H9 (cell line): ENCODE measurements around the gene MRPL39. TPM values are rescaled to one million over a fixed set of nuclear protein-coding genes. Genes with fewer than 3 reads are reported as not detected.

Source experiments
- DNase-seq: peaks from one replicate; pipeline ENCODE4 v3.0.0-alpha.2; 2017
- H2AFZ ChIP-seq: one replicate; pipeline ENCODE4 v1.6.1; 2013; ENCODE audit warnings: mild to moderate bottlenecking, low read length, control low read depth, moderate library complexity
- H2AK5ac ChIP-seq: 2 replicates; pipeline ENCODE4 v1.6.1; 2013; ENCODE audit warnings: low read length, control low read depth, mixed read lengths; ENCODE audit not compliant: insufficient read length
- H2BK120ac ChIP-seq: one replicate; pipeline ENCODE4 v1.6.1; 2013; ENCODE audit warnings: low read depth, mild to moderate bottlenecking, low read length, control low read depth, inconsistent platforms; ENCODE audit not compliant: poor library complexity, severe bottlenecking
- H2BK12ac ChIP-seq: 2 replicates; pipeline ENCODE4 v1.6.1; 2013; ENCODE audit warnings: low read length, control low read depth, mixed read lengths, low read depth; ENCODE audit not compliant: insufficient read length
- H2BK15ac ChIP-seq: 2 replicates; pipeline ENCODE4 v1.6.1; 2013; ENCODE audit warnings: low read depth, low read length, control low read depth
- H2BK20ac ChIP-seq: one replicate; pipeline ENCODE4 v1.6.1; 2013; ENCODE audit warnings: low read depth, mild to moderate bottlenecking, low read length, control low read depth, inconsistent platforms; ENCODE audit not compliant: poor library complexity, severe bottlenecking
- H2BK5ac ChIP-seq: 2 replicates; pipeline ENCODE4 v1.6.1; 2013; ENCODE audit warnings: low read length, control low read depth, mixed read lengths; ENCODE audit not compliant: insufficient read length
- H3K14ac ChIP-seq: 2 replicates; pipeline ENCODE4 v1.6.1; 2013; ENCODE audit warnings: low read length, control low read depth; ENCODE audit not compliant: insufficient read depth
- H3K18ac ChIP-seq: 2 replicates; pipeline ENCODE4 v1.6.1; 2013; ENCODE audit warnings: low read depth, mild to moderate bottlenecking, mixed read lengths, low read length, control low read depth; ENCODE audit not compliant: insufficient read length
- H3K23ac ChIP-seq: 2 replicates; pipeline ENCODE4 v1.6.1; 2013; ENCODE audit warnings: low read length, control low read depth, mixed read lengths, low read depth; ENCODE audit not compliant: insufficient read length
- H3K23me2 ChIP-seq: 2 replicates; pipeline ENCODE4 v1.6.1; 2013; ENCODE audit warnings: low read depth, mild to moderate bottlenecking, mixed read lengths, low read length, control low read depth; ENCODE audit not compliant: insufficient read length, poor library complexity, severe bottlenecking
- H3K27ac ChIP-seq: 2 replicates; pipeline ENCODE4 v1.5.1; 2013; ENCODE audit warnings: low read length, control low read depth, mixed read lengths, low read depth; ENCODE audit not compliant: insufficient read length
- H3K27me3 ChIP-seq: 2 replicates; pipeline ENCODE4 v1.6.1; 2013; ENCODE audit warnings: low read length, control low read depth, inconsistent platforms; ENCODE audit not compliant: insufficient read depth
- H3K4ac ChIP-seq: 2 replicates; pipeline ENCODE4 v1.6.1; 2013; ENCODE audit warnings: low read depth, mild to moderate bottlenecking, control low read depth, inconsistent platforms, low read length, moderate library complexity
- H3K4me1 ChIP-seq: 2 replicates; pipeline ENCODE4 v1.6.1; 2013; ENCODE audit warnings: low read length, control low read depth, inconsistent platforms; ENCODE audit not compliant: insufficient read depth
- H3K4me2 ChIP-seq: 2 replicates; pipeline ENCODE4 v1.6.1; 2013; ENCODE audit warnings: low read length, control low read depth, mixed read lengths; ENCODE audit not compliant: insufficient read length, insufficient read depth
- H3K56ac ChIP-seq: 2 replicates; pipeline ENCODE4 v1.6.1; 2013; ENCODE audit warnings: low read depth, mild to moderate bottlenecking, mixed read lengths, low read length, control low read depth; ENCODE audit not compliant: insufficient read length
- H3K79me1 ChIP-seq: 2 replicates; pipeline ENCODE4 v1.6.1; 2013; ENCODE audit warnings: low read depth, mild to moderate bottlenecking, moderate library complexity, low read length, control low read depth, inconsistent platforms; ENCODE audit not compliant: insufficient read depth, poor library complexity, severe bottlenecking
- H3K79me2 ChIP-seq: 2 replicates; pipeline ENCODE4 v1.6.1; 2013; ENCODE audit warnings: low read length, control low read depth, inconsistent platforms; ENCODE audit not compliant: insufficient read depth
- H3K9ac ChIP-seq: 2 replicates; pipeline ENCODE4 v1.6.1; 2013; ENCODE audit warnings: low read length, control low read depth, mixed read lengths; ENCODE audit not compliant: insufficient read length; ENCODE audit errors: extremely low read depth
- H3K9me3 ChIP-seq: one replicate; pipeline ENCODE4 v1.6.1; 2013; ENCODE audit warnings: low read depth, low read length, inconsistent platforms; ENCODE audit not compliant: control insufficient read depth
- H3T11ph ChIP-seq: one replicate; pipeline ENCODE4 v1.6.1; 2013; ENCODE audit warnings: mild to moderate bottlenecking, low read length, control low read depth, inconsistent platforms
- H4K20me1 ChIP-seq: one replicate; pipeline ENCODE4 v1.6.1; 2013; ENCODE audit not compliant: control insufficient read depth, insufficient read length, insufficient read depth
- H4K5ac ChIP-seq: 2 replicates; pipeline ENCODE4 v1.6.1; 2013; ENCODE audit warnings: low read depth, mild to moderate bottlenecking, mixed read lengths, low read length, control low read depth; ENCODE audit not compliant: insufficient read length
- H4K8ac ChIP-seq: replicated peaks from 2 replicates; pipeline ENCODE4 v1.6.1; 2013; ENCODE audit warnings: low read length, control low read depth, mixed read lengths, low read depth; ENCODE audit not compliant: insufficient read length
- H4K91ac ChIP-seq: 2 replicates; pipeline ENCODE4 v1.6.1; 2013; ENCODE audit warnings: low read depth, mild to moderate bottlenecking, moderate library complexity, mixed read lengths, low read length, control low read depth; ENCODE audit not compliant: insufficient read length
- H3K27ac Mint-ChIP-seq, 3 experiments: 2 replicates in 2 of 3; 3 replicates in 1 of 3; pipeline ENCODE4 v1.8.0; 2020 to 2021; ENCODE audit warnings: mixed read lengths in 3 of 3, mild to moderate bottlenecking in 1 of 3, moderate library complexity in 1 of 3
- H3K27me3 Mint-ChIP-seq: 2 replicates; pipeline ENCODE4 v1.8.0; 2021; ENCODE audit warnings: low read depth, mild to moderate bottlenecking, moderate library complexity, mixed read lengths
- H3K36me3 Mint-ChIP-seq, 3 experiments: 2 replicates in 2 of 3; 3 replicates in 1 of 3; pipeline ENCODE4 v1.8.0; 2020 to 2021; ENCODE audit warnings: low read depth in 3 of 3, mixed read lengths in 3 of 3; ENCODE audit not compliant: insufficient read depth in 1 of 3
- H3K4me1 Mint-ChIP-seq, 2 experiments: 2 replicates each; pipeline ENCODE4 v1.8.0; 2020; ENCODE audit warnings: mixed read lengths in 2 of 2
- H3K4me3 Mint-ChIP-seq, 2 experiments: 2 replicates in 1 of 2; 3 replicates in 1 of 2; pipeline ENCODE4 v1.8.0; 2020 to 2021; ENCODE audit warnings: mild to moderate bottlenecking in 2 of 2, mixed read lengths in 2 of 2, moderate library complexity in 1 of 2
- H3K9me3 Mint-ChIP-seq, 2 experiments: 2 replicates in 1 of 2; 3 replicates in 1 of 2; pipeline ENCODE4 v1.8.0; 2020; ENCODE audit warnings: mild to moderate bottlenecking in 2 of 2, mixed read lengths in 2 of 2, moderate library complexity in 1 of 2
- CTCF ChIP-seq: fragments of 200-600 bp; sonication (generic); conservative IDR thresholded peaks from 3 replicates; pipeline ENCODE4 v1.8.0; 2021; ENCODE audit warnings: antibody characterized with exemption, mild to moderate bottlenecking
- WGBS: extraction: QIAGEN DNeasy Blood & Tissue Kit; methylation state at CpG from one replicate; pipeline ENCODE4 v1.1.7; 2013; ENCODE audit warnings: missing lambda C conversion rate, low lambda C conversion rate, mixed read lengths; ENCODE audit not compliant: insufficient read length; ENCODE audit errors: extremely low coverage; 5-methylcytosine and 5-hydroxymethylcytosine counted together
- total RNA-seq: library from RNA; stranded (reverse); gene quantifications from 2 replicates; pipeline ENCODE4 v1.2.1, GENCODE V29; 2021

MRPL39 gene
- total RNA-seq, 1 experiment from 2014 or later = 58.8 TPM

GRCh38 chr21:25550352-25551120 is 56.7 kb downstream of the MRPL39 start:
- Histone ChIP-seq H2BK5ac (no peak overlapping the region), H3K56ac (no peak overlapping the region), H3K9me3 (no peaks in the 10 kb centered on the region), H4K91ac (no peak overlapping the region), H3K27me3 (no peaks in the 10 kb centered on the region), H2BK15ac (no peak overlapping the region), H3K4ac (no peak overlapping the region), H2BK20ac (no peak overlapping the region), H3T11ph (no peak overlapping the region), H4K20me1 (no peaks in the 10 kb centered on the region), H4K5ac (no peak overlapping the region), H3K9ac (no peak overlapping the region), H3K4me1 (no peaks in the 10 kb centered on the region), H3K18ac (no peak overlapping the region), H2AK5ac (no peak overlapping the region), H3K79me2 (no peaks in the 10 kb centered on the region), H3K23ac (no peak overlapping the region), H3K4me2 (no peak overlapping the region), H4K8ac (no peak overlapping the region), H3K79me1 (no peaks in the 10 kb centered on the region), H2BK120ac (no peak overlapping the region), H2BK12ac (no peak overlapping the region), H3K14ac (no peak overlapping the region), H2AFZ (no peak overlapping the region), H3K23me2 (no peaks in the 10 kb centered on the region), H3K27ac (no peak overlapping the region)
- H3K9me3 Mint-ChIP-seq = peaks cover 3 to 5% of the 10 kb centered on the region in 2 experiments; a peak in 3 of 5 replicates
- H3K4me1 Mint-ChIP-seq = no peaks in the 10 kb centered on the region
- TF ChIP-seq CTCF = no peak
- no peak for DNase-seq
- no peaks in the 10 kb centered on the region; a peak in 1 of 7 replicates for H3K36me3 Mint-ChIP-seq
- WGBS = no CpG with 5 or more reads among the region's 11 CpGs
- H3K4me3 Mint-ChIP-seq = no peak overlapping the region
- H3K27ac Mint-ChIP-seq = no peak overlapping the region
- H3K27me3 Mint-ChIP-seq = peaks cover 1% of the 10 kb centered on the region; the same call in 1 of the 2 replicates
